Thyroid gland (tissue), 4 donors: ENCODE results near the gene SPRING1. TPM values are rescaled to one million over a fixed set of nuclear protein-coding genes. Genes with fewer than 3 reads are reported as not detected.

Source experiments
- DNase-seq, 2 donors: peaks; one replicate each; pipeline ENCODE4 v3.0.0-alpha.2; 2019
- H3K27ac ChIP-seq, 3 donors: fragments of 200-600 bp; sonication (generic); 1 replicate in 2 of 3; 2 replicates in 1 of 3; pipeline ENCODE4 v1.5.1; 2016 to 2019; ENCODE audit warnings: mild to moderate bottlenecking in 1 of 3, moderate library complexity in 1 of 3
- H3K27me3 ChIP-seq: fragments of 200-600 bp; sonication (generic); one replicate; pipeline ENCODE4 v1.5.1; 2019
- H3K36me3 ChIP-seq, 2 donors: fragments of 200-600 bp; sonication (generic); one replicate each; pipeline ENCODE4 v1.5.1; 2016 to 2019
- H3K4me1 ChIP-seq, 2 donors: fragments of 200-600 bp; sonication (generic); one replicate each; pipeline ENCODE4 v1.5.1; 2017 to 2019
- H3K4me3 ChIP-seq, 3 donors: fragments of 200-600 bp; sonication (generic); replicated peaks in 1 of 3; 1 replicate in 2 of 3; 2 replicates in 1 of 3; pipeline ENCODE4 v1.5.1; 2016; ENCODE audit warnings: mild to moderate bottlenecking in 1 of 3
- H3K9me3 ChIP-seq: fragments of 200-600 bp; sonication (generic); one replicate; pipeline ENCODE4 v1.5.1; 2017
- CTCF ChIP-seq, 6 experiments: fragments of 200-600 bp in 3 of 6; fragments of 450-650 bp in 3 of 6; sonication (generic) in 3 of 6; IDR thresholded peaks; one replicate each; pipeline ENCODE4 v1.5.1; 2016 to 2019; ENCODE audit warnings: antibody characterized with exemption in 6 of 6, mild to moderate bottlenecking in 2 of 6, inconsistent platforms in 1 of 6, moderate library complexity in 1 of 6
- POLR2A ChIP-seq, 2 donors: fragments of 450-650 bp; IDR thresholded peaks; one replicate each; pipeline ENCODE4 v1.6.1; 2017; ENCODE audit warnings: antibody characterized with exemption in 2 of 2, mild to moderate bottlenecking in 2 of 2, moderate library complexity in 1 of 2
- whole genome bisulfite sequencing, 2 donors: methylation state at CpG; one replicate each; pipeline ENCODE4 v1.1.5; 2017; 5-methylcytosine and 5-hydroxymethylcytosine counted together
- intact Hi-C: fragments of 100-400 bp; cut with DNase I; formaldehyde crosslinking; loops from one replicate; pipeline ENCODE4 v1.15.1; 2023
- total RNA-seq, 4 donors: library from RNA; depleted of rRNA; stranded (reverse); fragments of >200 nt; gene quantifications; one replicate each; pipeline ENCODE4 v1.2.3, GENCODE V29; 2016

SPRING1 gene
- total RNA-seq, 4 donors from 2014 or later, result 88.0 to 163 (median 124) TPM

- Histone ChIP-seq H3K4me3 (no peak overlapping the region), H3K27ac (no peak overlapping the region), H3K27me3 (no peaks in the 10 kb centered on the region), H3K4me1 (peaks cover 12 to 24% of the 10 kb centered on the region in 2 donors), H3K9me3 (no peaks in the 10 kb centered on the region), H3K36me3 (no peaks in the 10 kb centered on the region)
- WGBS, 2 donors, result 85 to 88% methylated on average over 9 of the region's 9 CpGs
- no peak for TF ChIP-seq POLR2A (IDR thresholded peaks at IDR 0.05)
- TF ChIP-seq CTCF (IDR thresholded peaks at IDR 0.05), result no peak
- DNase-seq, result no peak
- intact Hi-C loops, result loop anchor here (10.0 kb wide), 1 partner anchor 207 kb away; the partner anchor contains the start of gene FBXW8
Observed at GRCh38 chr12:116707751-116708150, 30.1 kb downstream of the SPRING1 start.

GRCh38 chr12:116703214-116703795 is 34.6 kb downstream of the SPRING1 start:
- Histone ChIP-seq H3K27me3 (no peaks in the 10 kb centered on the region), H3K4me1 (peaks cover 15 to 24% of the 10 kb centered on the region in 2 donors), H3K4me3 (no peak overlapping the region), H3K9me3 (no peaks in the 10 kb centered on the region), H3K27ac (no peak overlapping the region), H3K36me3 (no peaks in the 10 kb centered on the region)
- intact Hi-C loops, result loop anchor here (10.0 kb wide), 1 partner anchor 211 kb away; the partner anchor contains the start of gene FBXW8
- peak; percentile 71 to 78 for DNase-seq
- WGBS, 2 donors, result 18 to 22% methylated on average over 12 of the region's 12 CpGs
- TF ChIP-seq POLR2A (IDR thresholded peaks at IDR 0.05), result no peak
- peak; percentile 88 to 98 (median 91) for TF ChIP-seq CTCF (IDR thresholded peaks at IDR 0.05)

- no peaks in the 10 kb centered on the region for H3K36me3 ChIP-seq
- H3K4me1 ChIP-seq, result peaks cover 25 to 30% of the 10 kb centered on the region in 2 donors
- H3K27ac ChIP-seq, result no peak overlapping the region
- no peak for TF ChIP-seq CTCF (IDR thresholded peaks at IDR 0.05)
- no peak for TF ChIP-seq POLR2A (IDR thresholded peaks at IDR 0.05)
- no peak for DNase-seq
- intact Hi-C loops, result loop anchor here (10.0 kb wide), 1 partner anchor 213 kb away; the partner anchor contains the start of gene FBXW8
- WGBS, 2 donors, result 97 to 98% methylated on average over 4 of the region's 4 CpGs
- H3K4me3 ChIP-seq, result no peak overlapping the region
- no peaks in the 10 kb centered on the region for H3K27me3 ChIP-seq
- no peaks in the 10 kb centered on the region for H3K9me3 ChIP-seq
Observed at GRCh38 chr12:116701432-116701831, 36.4 kb downstream of the SPRING1 start.

- DNase-seq, result no peak
- peaks cover 25 to 30% of the 10 kb centered on the region in 2 donors for H3K4me1 ChIP-seq
- no peaks in the 10 kb centered on the region for H3K9me3 ChIP-seq
- H3K36me3 ChIP-seq, result no peaks in the 10 kb centered on the region
- no peak overlapping the region for H3K4me3 ChIP-seq
- H3K27me3 ChIP-seq, result no peaks in the 10 kb centered on the region
- 91 to 96% methylated on average over 6 of the region's 6 CpGs for WGBS, 2 donors
- peak overlapping the region in 2 of 3 donors; percentile 77 to 78 for H3K27ac ChIP-seq
- intact Hi-C loops, result loop anchor here (10.0 kb wide), 1 partner anchor 215 kb away; the partner anchor contains the start of gene FBXW8
- TF ChIP-seq POLR2A (IDR thresholded peaks at IDR 0.05) (no peak), CTCF (IDR thresholded peaks at IDR 0.05) (no peak)
Observed at GRCh38 chr12:116700066-116700465, 37.8 kb downstream of the SPRING1 start.

GRCh38 chr12:116698554-116699075 is 39.3 kb downstream of the SPRING1 start:
- 30 to 38% methylated on average over 2 of the region's 2 CpGs for WGBS, 2 donors
- Histone ChIP-seq H3K9me3 (no peaks in the 10 kb centered on the region), H3K27ac (peak overlapping the region; percentile 44 to 78 (median 77)), H3K4me1 (peaks cover 30 to 38% of the 10 kb centered on the region in 2 donors), H3K27me3 (no peaks in the 10 kb centered on the region), H3K4me3 (no peak overlapping the region), H3K36me3 (no peaks in the 10 kb centered on the region)
- TF ChIP-seq POLR2A (IDR thresholded peaks at IDR 0.05) (no peak), CTCF (IDR thresholded peaks at IDR 0.05) (no peak)
- intact Hi-C loops, result loop anchor here (10.0 kb wide), 1 partner anchor 694 kb away; no protein-coding TSS in a partner anchor
- DNase-seq, result no peak
